Hepatocyte (in vitro differentiated cells): ENCODE results near the gene KL. TPM values are rescaled to one million over a fixed set of nuclear protein-coding genes. Genes with fewer than 3 reads are reported as not detected.

ENCODE experiments used
- DNase-seq: peaks from one replicate; pipeline ENCODE4 v3.0.0-alpha.2; 2016; ENCODE audit warnings: low spot score
- H2AFZ ChIP-seq: fragments of 200-600 bp; sonication (generic); 2 replicates; pipeline ENCODE4 v1.6.0; 2016; ENCODE audit warnings: antibody characterized with exemption, mild to moderate bottlenecking
- H3K27ac ChIP-seq: fragments of 200-600 bp; sonication (generic); 2 replicates; pipeline ENCODE4 v1.5.1; 2016; ENCODE audit warnings: mild to moderate bottlenecking
- H3K27me3 ChIP-seq: fragments of 200-600 bp; sonication (generic); 2 replicates; pipeline ENCODE4 v1.6.1; 2016
- H3K36me3 ChIP-seq: fragments of 200-600 bp; sonication (generic); replicated peaks from 2 replicates; pipeline ENCODE4 v1.5.1; 2016; ENCODE audit warnings: low read depth; ENCODE audit not compliant: insufficient read depth
- H3K4me1 ChIP-seq: fragments of 200-600 bp; sonication (generic); 2 replicates; pipeline ENCODE4 v1.5.1; 2016; ENCODE audit warnings: mild to moderate bottlenecking, moderate library complexity; ENCODE audit not compliant: insufficient read depth
- H3K4me2 ChIP-seq: fragments of 200-600 bp; sonication (generic); 2 replicates; pipeline ENCODE4 v1.6.0; 2016
- H3K4me3 ChIP-seq: fragments of 200-600 bp; sonication (generic); 2 replicates; pipeline ENCODE4 v1.5.1; 2016; ENCODE audit warnings: mild to moderate bottlenecking
- H3K79me2 ChIP-seq: fragments of 200-600 bp; sonication (generic); 2 replicates; pipeline ENCODE4 v1.6.0; 2017; ENCODE audit warnings: mild to moderate bottlenecking
- H3K9me2 ChIP-seq: fragments of 200-600 bp; sonication (generic); replicated peaks from 2 replicates; pipeline ENCODE4 v1.6.0; 2017; ENCODE audit warnings: mild to moderate bottlenecking; ENCODE audit not compliant: insufficient read depth
- H3K9me3 ChIP-seq: fragments of 200-600 bp; sonication (generic); 2 replicates; pipeline ENCODE4 v1.5.1; 2016; ENCODE audit warnings: low read depth, mild to moderate bottlenecking
- H4K20me1 ChIP-seq: fragments of 200-600 bp; sonication (generic); 2 replicates; pipeline ENCODE4 v1.6.0; 2016; ENCODE audit warnings: mild to moderate bottlenecking; ENCODE audit not compliant: insufficient read depth, poor library complexity, severe bottlenecking
- CTCF ChIP-seq: fragments of 200-600 bp; sonication (generic); IDR thresholded peaks from 2 replicates; pipeline ENCODE4 v1.5.1; 2016; ENCODE audit warnings: antibody characterized with exemption, mild to moderate bottlenecking; ENCODE audit not compliant: poor library complexity
- EZH2 ChIP-seq: fragments of 200-600 bp; sonication (generic); IDR thresholded peaks from 2 replicates; pipeline ENCODE4 v1.6.1; 2016; ENCODE audit warnings: antibody characterized with exemption, mild to moderate bottlenecking, borderline replicate concordance
- EZH2phosphoT487 ChIP-seq: fragments of 200-600 bp; sonication (generic); IDR thresholded peaks from one replicate; pipeline ENCODE4 v1.6.1; 2018; ENCODE audit warnings: antibody characterized with exemption, mild to moderate bottlenecking, low read depth, moderate library complexity; ENCODE audit not compliant: unreplicated experiment, severe bottlenecking
- WGBS: methylation state at CpG from one replicate; pipeline ENCODE4 v1.1.6; 2016; ENCODE audit warnings: low lambda C conversion rate; ENCODE audit errors: missing lambda C conversion rate; 5-methylcytosine and 5-hydroxymethylcytosine counted together
- polyA plus RNA-seq: library from polyadenylated mRNA; unstranded; fragments of >200 nt; fragmentation: Nextera tagmentation; extraction: Ambion mirVana; gene quantifications from 2 replicates; pipeline ENCODE4 v1.2.1, GENCODE V29; 2016
- total RNA-seq: library from RNA; depleted of rRNA; stranded (reverse); fragments of >200 nt; gene quantifications from 2 replicates; pipeline ENCODE4 v1.2.3, GENCODE V29; 2014

The KL gene
- total and polyA plus RNA-seq, 2 experiments from 2014 or later, result 1.4 to 1.7 TPM

GRCh38 chr13:33091415-33091774 lies 75.2 kb downstream of the KL start:
- 96% methylated on average over 5 of the region's 5 CpGs for WGBS
- peaks cover 9% of the 10 kb centered on the region for H3K4me1 ChIP-seq
- H4K20me1 ChIP-seq, result no peaks in the 10 kb centered on the region
- H3K4me3 ChIP-seq, result no peak overlapping the region
- H3K9me2 ChIP-seq, result no peaks in the 10 kb centered on the region
- no peak overlapping the region for H3K27ac ChIP-seq
- H3K79me2 ChIP-seq, result no peaks in the 10 kb centered on the region
- no peaks in the 10 kb centered on the region for H3K27me3 ChIP-seq
- H3K36me3 ChIP-seq, result no peaks in the 10 kb centered on the region
- TF ChIP-seq EZH2phosphoT487 (no peak), CTCF (no peak), EZH2 (no peak)
- H3K9me3 ChIP-seq, result no peaks in the 10 kb centered on the region
- no peak overlapping the region for H3K4me2 ChIP-seq
- no peak overlapping the region for H2AFZ ChIP-seq
- DNase-seq, result no peak

- Histone ChIP-seq H2AFZ (no peak overlapping the region), H3K4me1 (peaks cover 9% of the 10 kb centered on the region), H3K4me3 (no peak overlapping the region), H3K27ac (no peak overlapping the region), H3K79me2 (no peaks in the 10 kb centered on the region), H3K9me3 (no peaks in the 10 kb centered on the region), H4K20me1 (no peaks in the 10 kb centered on the region), H3K27me3 (no peaks in the 10 kb centered on the region), H3K4me2 (no peak overlapping the region), H3K9me2 (no peaks in the 10 kb centered on the region), H3K36me3 (no peaks in the 10 kb centered on the region)
- no peak for DNase-seq
- TF ChIP-seq EZH2phosphoT487 (no peak), EZH2 (no peak), CTCF (no peak)
- 78% methylated on average over 11 of the region's 11 CpGs for WGBS
Observed at GRCh38 chr13:33092073-33092987, 76.1 kb downstream of the KL start.

- Histone ChIP-seq H4K20me1 (no peaks in the 10 kb centered on the region), H3K36me3 (no peaks in the 10 kb centered on the region), H3K9me2 (no peaks in the 10 kb centered on the region), H3K4me2 (no peak overlapping the region), H2AFZ (no peak overlapping the region), H3K27me3 (no peaks in the 10 kb centered on the region), H3K79me2 (no peaks in the 10 kb centered on the region), H3K4me1 (no peaks in the 10 kb centered on the region), H3K4me3 (no peak overlapping the region), H3K9me3 (no peaks in the 10 kb centered on the region), H3K27ac (no peak overlapping the region)
- WGBS, result 88% methylated on average over 2 of the region's 2 CpGs
- no peak for DNase-seq
- no peak for TF ChIP-seq CTCF
- no peak for TF ChIP-seq EZH2phosphoT487
- TF ChIP-seq EZH2, result no peak
Observed at GRCh38 chr13:33096886-33097605, 80.8 kb downstream of the KL start.
